ENCODE data around the gene ZSWIM5. TPM values are rescaled to one million over a fixed set of nuclear protein-coding genes. Genes with fewer than 3 reads are reported as not detected.
A peak's percentile ranks its signal among the peaks of the same experiment; 100 is the strongest.

Gene ZSWIM5
- total and polyA plus RNA-seq, 2 of the 8 experiments (the other 6 are each of a cell fraction or from before 2014, with no cell fraction given): 2.5 to 3.9 TPM

- Histone ChIP-seq H3K27me3 (replicated peaks in 1 of 4; ENCODE audit: control insufficient read depth in 3 of 4, extremely low read depth in 1 of 4, insufficient read depth in 3 of 4, low read length in 3 of 4) (no peaks in the 10 kb centered on the region), H4K20me1 (replicated peaks in 1 of 2; ENCODE audit: control insufficient read depth in 1 of 2, insufficient read depth in 2 of 2, low read length in 2 of 2) (peaks cover 0 to 7% of the 10 kb centered on the region in 2 experiments), H3K4me1 (replicated peaks in 1 of 4; ENCODE audit: control insufficient read depth in 3 of 4, insufficient read depth in 4 of 4, low read length in 3 of 4) (peaks cover 5 to 10% (median 6%) of the 10 kb centered on the region in 4 experiments; a peak in 6 of 7 replicates), H3K56ac (replicated peaks; ENCODE audit: insufficient read length, low read depth, low read length) (no peak overlapping the region), H3K9ac (replicated peaks in 1 of 4; ENCODE audit: extremely low read depth in 1 of 4, low read depth in 3 of 4, low read length in 3 of 4) (peak overlapping the region in 1 of 4 experiments; percentile 8; a peak in 1 of 7 replicates), H3K14ac (ENCODE audit: insufficient read length) (no peak overlapping the region), H3K23me2 (ENCODE audit: low read depth, low read length) (peaks cover 10% of the 10 kb centered on the region), H3K27ac (ENCODE audit: low read depth, low read length) (no peak overlapping the region), H2BK20ac (ENCODE audit: low read length) (no peak overlapping the region), H3K79me2 (ENCODE audit: control insufficient read depth in 1 of 2, insufficient read depth in 2 of 2, low read length in 2 of 2) (no peaks in the 10 kb centered on the region; a peak in 1 of 4 replicates), H3K4me2 (ENCODE audit: insufficient read depth in 1 of 2, low read depth in 2 of 2, low read length in 2 of 2) (peak overlapping the region; percentile 83 to 97), H3K4me3 (ENCODE audit: extremely low read depth in 1 of 4, insufficient read depth in 2 of 4, low read depth in 3 of 4, low read length in 4 of 4) (peak overlapping the region; percentile 63 to 89 (median 79)), H2BK12ac (ENCODE audit: low read depth, low read length) (no peak overlapping the region), H3K18ac (ENCODE audit: extremely low read depth, low read length) (no peak overlapping the region), H2AFZ (ENCODE audit: low read length) (no peak overlapping the region), H3K4ac (replicated peaks; ENCODE audit: insufficient read length, low read depth, low read length) (no peak overlapping the region), H3K36me3 (ENCODE audit: control insufficient read depth in 2 of 4, insufficient read depth in 4 of 4, low read length in 3 of 4) (peaks cover 5 to 19% (median 9%) of the 10 kb centered on the region in 4 experiments; a peak in 6 of 8 replicates), H4K91ac (replicated peaks; ENCODE audit: insufficient read length, low read length) (no peak overlapping the region), H3K23ac (ENCODE audit: insufficient read length) (no peak overlapping the region), H2BK120ac (replicated peaks; ENCODE audit: low read depth, low read length) (no peak overlapping the region), H3K9me3 (ENCODE audit: insufficient read depth in 2 of 2, low read depth in 1 of 2, low read length in 1 of 2) (no peaks in the 10 kb centered on the region), H2AK5ac (ENCODE audit: low read depth, low read length) (no peak overlapping the region), H2BK15ac (ENCODE audit: low read length) (no peak overlapping the region), H4K5ac (ENCODE audit: insufficient read length, low read depth, low read length) (no peak overlapping the region), H3K79me1 (ENCODE audit: low read depth, low read length) (no peaks in the 10 kb centered on the region), H2BK5ac (ENCODE audit: low read depth, low read length) (no peak overlapping the region), H4K8ac (ENCODE audit: extremely low read depth, insufficient read depth, low read length) (no peak overlapping the region)
- no peak for FAIRE-seq
- ChIA-PET CTCF (ENCODE audit: partially characterized antibody) (interaction anchor here (0.6 to 15.4 kb wide), 22 partner anchors 9 to 482 kb away, joined by 3 to 424 read pairs (median 4); partner anchors contain the start of genes PLK3 and TESK2), POLR2A (ENCODE audit: partially characterized antibody) (interaction anchor here (0.5 to 3.8 kb wide), 24 partner anchors 8 to 511 kb away, joined by 3 to 31 read pairs (median 4); partner anchors contain the start of genes ARMH1, HPDL, MUTYH and PRDX1)
- 31% methylated on average over 41 of the region's 41 CpGs; no CpG with 5 or more reads in 1 of the 2 experiments for WGBS, 2 experiments (ENCODE audit: extremely low coverage in 1 of 2, insufficient coverage in 1 of 2, insufficient read length in 1 of 2, insufficient replicate concordance in 2 of 2, low coverage in 1 of 2, low lambda C conversion rate in 2 of 2, missing lambda C conversion rate in 1 of 2)
- peak in 1 of 2 experiments; percentile 52 for DNase-seq (ENCODE audit: low read depth in 1 of 2, low spot score in 2 of 2)
- no peak for TF ChIP-seq PHF8 (conservative IDR thresholded peaks at IDR 0.05; ENCODE audit: low read depth, low read length)
- no peak for TF ChIP-seq RBBP5 (IDR thresholded peaks at IDR 0.05; ENCODE audit: borderline replicate concordance, low read depth, low read length)
- TF ChIP-seq KDM1A (IDR thresholded peaks at IDR 0.05; ENCODE audit: borderline replicate concordance, low read length): no peak
- TF ChIP-seq USF2 (IDR thresholded peaks at IDR 0.05; ENCODE audit: low read length): no peak
- TF ChIP-seq TAF7 (optimal IDR thresholded peaks at IDR 0.05; ENCODE audit: borderline replicate concordance, low read depth, low read length): no peak
- no peak for TF ChIP-seq TBP (IDR thresholded peaks at IDR 0.05; ENCODE audit: low read depth, low read length)
- TF ChIP-seq FOSL1 (IDR thresholded peaks at IDR 0.05; ENCODE audit: insufficient read depth, low read depth, low read length): no peak
These were observed 196.2 kb downstream of the ZSWIM5 start for GRCh38 chr1:45009956-45010854.
